ENCODE data around the gene PLCH2. TPM values are rescaled to one million over a fixed set of nuclear protein-coding genes. Genes with fewer than 3 reads are reported as not detected.

PLCH2 gene
- total and polyA plus RNA-seq, 2 of the 13 experiments (the other 11 are each of a cell fraction or from before 2014, with no cell fraction given) = 0.15 to 0.67 TPM

GRCh38 chr1:2468041-2468472 lies 8.0 kb upstream of the PLCH2 start (continued):
- TF ChIP-seq ZNF773 (CRISPR knock-in tag; IDR thresholded peaks at IDR 0.05; ENCODE audit: borderline replicate concordance) (0 out of 2 replicates have a peak, but pooled peaks have one; percentile 72), ARHGAP35 (CRISPR knock-in tag; IDR thresholded peaks at IDR 0.05; ENCODE audit: borderline replicate concordance) (0 out of 2 replicates have a peak, but pooled peaks have one; percentile 54), ZBTB44 (CRISPR knock-in tag; IDR thresholded peaks at IDR 0.05) (peak; percentile 87; the same call in 1 of the 2 replicates), SAP130 (CRISPR knock-in tag; IDR thresholded peaks at IDR 0.05; ENCODE audit: low read depth) (peak; percentile 20; the same call in 1 of the 2 replicates), EZH2 (conservative IDR thresholded peaks at IDR 0.05; ENCODE audit: low read depth, low read length) (no peak)
- TF ChIP-seq, protein P1, sequence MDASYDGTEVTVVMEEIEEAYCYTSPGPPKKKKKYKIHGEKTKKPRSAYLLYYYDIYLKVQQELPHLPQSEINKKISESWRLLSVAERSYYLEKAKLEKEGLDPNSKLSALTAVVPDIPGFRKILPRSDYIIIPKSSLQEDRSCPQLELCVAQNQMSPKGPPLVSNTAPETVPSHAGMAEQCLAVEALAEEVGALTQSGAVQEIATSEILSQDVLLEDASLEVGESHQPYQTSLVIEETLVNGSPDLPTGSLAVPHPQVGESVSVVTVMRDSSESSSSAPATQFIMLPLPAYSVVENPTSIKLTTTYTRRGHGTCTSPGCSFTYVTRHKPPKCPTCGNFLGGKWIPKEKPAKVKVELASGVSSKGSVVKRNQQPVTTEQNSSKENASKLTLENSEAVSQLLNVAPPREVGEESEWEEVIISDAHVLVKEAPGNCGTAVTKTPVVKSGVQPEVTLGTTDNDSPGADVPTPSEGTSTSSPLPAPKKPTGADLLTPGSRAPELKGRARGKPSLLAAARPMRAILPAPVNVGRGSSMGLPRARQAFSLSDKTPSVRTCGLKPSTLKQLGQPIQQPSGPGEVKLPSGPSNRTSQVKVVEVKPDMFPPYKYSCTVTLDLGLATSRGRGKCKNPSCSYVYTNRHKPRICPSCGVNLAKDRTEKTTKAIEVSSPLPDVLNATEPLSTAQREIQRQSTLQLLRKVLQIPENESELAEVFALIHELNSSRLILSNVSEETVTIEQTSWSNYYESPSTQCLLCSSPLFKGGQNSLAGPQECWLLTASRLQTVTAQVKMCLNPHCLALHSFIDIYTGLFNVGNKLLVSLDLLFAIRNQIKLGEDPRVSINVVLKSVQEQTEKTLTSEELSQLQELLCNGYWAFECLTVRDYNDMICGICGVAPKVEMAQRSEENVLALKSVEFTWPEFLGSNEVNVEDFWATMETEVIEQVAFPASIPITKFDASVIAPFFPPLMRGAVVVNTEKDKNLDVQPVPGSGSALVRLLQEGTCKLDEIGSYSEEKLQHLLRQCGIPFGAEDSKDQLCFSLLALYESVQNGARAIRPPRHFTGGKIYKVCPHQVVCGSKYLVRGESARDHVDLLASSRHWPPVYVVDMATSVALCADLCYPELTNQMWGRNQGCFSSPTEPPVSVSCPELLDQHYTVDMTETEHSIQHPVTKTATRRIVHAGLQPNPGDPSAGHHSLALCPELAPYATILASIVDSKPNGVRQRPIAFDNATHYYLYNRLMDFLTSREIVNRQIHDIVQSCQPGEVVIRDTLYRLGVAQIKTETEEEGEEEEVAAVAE (CRISPR knock-in tag; IDR thresholded peaks at IDR 0.05; ENCODE audit: borderline replicate concordance) = 0 out of 2 replicates have a peak, but pooled peaks have one; percentile 38

- H3K4me3 ChIP-seq (replicated peaks in 1 of 3; ENCODE audit: insufficient read depth in 1 of 3, low read depth in 2 of 3, low read length in 3 of 3) = no peak overlapping the region
- peaks cover 21 to 78% of the 10 kb centered on the region in 2 experiments for H3K27me3 ChIP-seq (ENCODE audit: control insufficient read depth in 1 of 2, insufficient read depth in 2 of 2, low read length in 2 of 2)
- no peak overlapping the region for H3K9ac ChIP-seq (ENCODE audit: insufficient read depth, low read depth, low read length)
- no peak overlapping the region for H3K4me2 ChIP-seq (ENCODE audit: low read depth, low read length)
- H2AFZ ChIP-seq (ENCODE audit: low read length) = no peak overlapping the region
- DNase-seq (ENCODE audit: low spot score) = no peak
- H4K20me1 ChIP-seq (ENCODE audit: insufficient read depth, low read length) = 0 out of 2 replicates have a peak, but pooled peaks cover 3% of the 10 kb centered on the region
- H3K9me3 ChIP-seq (ENCODE audit: low read length) = no peaks in the 10 kb centered on the region
- no peak for FAIRE-seq
- WGBS (ENCODE audit: low lambda C conversion rate) = no CpG with 5 or more reads among the region's 10 CpGs
- ATAC-seq = no peak
- H3K79me2 ChIP-seq (ENCODE audit: insufficient read depth, low read length) = no peaks in the 10 kb centered on the region
- intact Hi-C loops (cut with micrococcal nuclease; ENCODE audit: unreplicated experiment) (no loop called here), in situ Hi-C loops (cut with HindIII; ENCODE audit: extremely low pct_ligation_motif_present, low pct_unique_long_range_greater_than_20kb) (no loop called here)
- ChIA-PET CTCF (ENCODE audit: low intra/inter-chr PET ratio, low total read pairs) (no interaction called here), POLR2A (no interaction called here)
- no peaks in the 10 kb centered on the region for H3K36me3 ChIP-seq (replicated peaks in 1 of 2; ENCODE audit: control insufficient read depth in 1 of 2, insufficient read depth in 2 of 2, low read length in 2 of 2)
- H3K27ac ChIP-seq (ENCODE audit: extremely low read length, insufficient read depth, low read length) = no peak overlapping the region
- BruUV-seq (replicated peaks) = no TSS peak
- no peaks in the 10 kb centered on the region for H3K4me1 ChIP-seq (ENCODE audit: insufficient read depth, low read length)
- TF ChIP-seq, protein P2, sequence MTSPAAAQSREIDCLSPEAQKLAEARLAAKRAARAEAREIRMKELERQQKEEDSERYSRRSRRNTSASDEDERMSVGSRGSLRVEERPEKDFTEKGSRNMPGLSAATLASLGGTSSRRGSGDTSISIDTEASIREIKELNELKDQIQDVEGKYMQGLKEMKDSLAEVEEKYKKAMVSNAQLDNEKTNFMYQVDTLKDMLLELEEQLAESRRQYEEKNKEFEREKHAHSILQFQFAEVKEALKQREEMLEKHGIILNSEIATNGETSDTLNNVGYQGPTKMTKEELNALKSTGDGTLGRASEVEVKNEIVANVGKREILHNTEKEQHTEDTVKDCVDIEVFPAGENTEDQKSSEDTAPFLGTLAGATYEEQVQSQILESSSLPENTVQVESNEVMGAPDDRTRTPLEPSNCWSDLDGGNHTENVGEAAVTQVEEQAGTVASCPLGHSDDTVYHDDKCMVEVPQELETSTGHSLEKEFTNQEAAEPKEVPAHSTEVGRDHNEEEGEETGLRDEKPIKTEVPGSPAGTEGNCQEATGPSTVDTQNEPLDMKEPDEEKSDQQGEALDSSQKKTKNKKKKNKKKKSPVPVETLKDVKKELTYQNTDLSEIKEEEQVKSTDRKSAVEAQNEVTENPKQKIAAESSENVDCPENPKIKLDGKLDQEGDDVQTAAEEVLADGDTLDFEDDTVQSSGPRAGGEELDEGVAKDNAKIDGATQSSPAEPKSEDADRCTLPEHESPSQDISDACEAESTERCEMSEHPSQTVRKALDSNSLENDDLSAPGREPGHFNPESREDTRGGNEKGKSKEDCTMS (CRISPR knock-in tag; conservative IDR thresholded peaks at IDR 0.05) = no peak
- TF ChIP-seq ZNF607 (CRISPR knock-in tag; IDR thresholded peaks at IDR 0.05; ENCODE audit: borderline replicate concordance) (no peak), KLF13 (CRISPR knock-in tag; IDR thresholded peaks at IDR 0.05) (no peak), ZNF235 (CRISPR knock-in tag; IDR thresholded peaks at IDR 0.05; ENCODE audit: borderline replicate concordance) (no peak), SMYD3 (CRISPR knock-in tag; IDR thresholded peaks at IDR 0.05) (no peak), GABPB1 (CRISPR knock-in tag; IDR thresholded peaks at IDR 0.05) (no peak), BORCS8-MEF2B (CRISPR knock-in tag; IDR thresholded peaks at IDR 0.05) (no peak), FLYWCH1 (CRISPR knock-in tag; IDR thresholded peaks at IDR 0.05) (no peak)
- TF ChIP-seq, protein P3, sequence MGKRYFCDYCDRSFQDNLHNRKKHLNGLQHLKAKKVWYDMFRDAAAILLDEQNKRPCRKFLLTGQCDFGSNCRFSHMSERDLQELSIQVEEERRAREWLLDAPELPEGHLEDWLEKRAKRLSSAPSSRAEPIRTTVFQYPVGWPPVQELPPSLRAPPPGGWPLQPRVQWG (CRISPR knock-in tag; IDR thresholded peaks at IDR 0.05; ENCODE audit: borderline replicate concordance, low read depth) = no peak
These were observed 7.5 kb upstream of the PLCH2 start for GRCh38 chr1:2468540-2468939.

All from HepG2 (cell line).